ENCODE measurements around the gene PPP2R1B.

PPP2R1B gene

GRCh38 chr11:111734101-111734953 lies 31.9 kb downstream of the PPP2R1B start:
- H3K36me3 ChIP-seq (ENCODE audit: control insufficient read depth, insufficient read depth, low read length) = peaks cover 21% of the 10 kb centered on the region
- peaks cover 16% of the 10 kb centered on the region for H3K4me1 ChIP-seq (ENCODE audit: control insufficient read depth, insufficient read depth, low read length)
- no peak overlapping the region for H3K4me3 ChIP-seq (ENCODE audit: low read depth, low read length)
- no peak overlapping the region for H3K27ac ChIP-seq (ENCODE audit: low read depth, low read length)
- no peaks in the 10 kb centered on the region for H3K9me3 ChIP-seq (ENCODE audit: control insufficient read depth, insufficient read depth, low read depth, low read length)
- H3K27me3 ChIP-seq (ENCODE audit: control insufficient read depth, insufficient read depth, low read length) = no peaks in the 10 kb centered on the region
- H3K9ac ChIP-seq (ENCODE audit: low read length) = no peak overlapping the region

DNA sequence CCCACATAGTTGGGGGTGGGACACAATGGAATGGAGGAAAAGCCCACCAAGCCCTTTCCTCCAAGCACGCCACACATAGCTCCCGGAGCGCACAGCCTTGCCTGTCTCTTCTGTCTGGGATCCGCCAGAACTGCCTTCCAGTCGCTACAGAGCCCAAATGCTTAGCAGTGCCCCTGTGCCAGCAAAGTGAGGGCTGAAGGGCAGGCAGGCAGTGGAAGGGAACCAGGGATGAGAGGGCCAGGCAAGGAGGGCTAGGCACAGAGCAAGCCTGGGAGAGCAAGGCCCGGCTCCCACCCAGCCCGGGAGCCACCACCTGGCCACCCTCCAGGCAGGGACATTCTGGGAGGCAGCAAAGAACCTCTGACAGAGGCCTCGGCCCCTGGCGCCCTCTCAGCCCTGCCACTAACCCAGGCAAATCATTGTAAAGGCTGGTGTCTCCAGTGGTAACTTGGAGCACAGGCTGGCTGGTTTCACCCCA lies 32.5 kb downstream of the PPP2R1B start:
- Histone ChIP-seq H3K27me3 (ENCODE audit: control insufficient read depth, insufficient read depth, low read length) (no peaks in the 10 kb centered on the region), H3K9me3 (ENCODE audit: control insufficient read depth, insufficient read depth, low read depth, low read length) (no peaks in the 10 kb centered on the region), H3K4me1 (ENCODE audit: control insufficient read depth, insufficient read depth, low read length) (peaks cover 16% of the 10 kb centered on the region), H3K4me3 (ENCODE audit: low read depth, low read length) (no peak overlapping the region), H3K27ac (ENCODE audit: low read depth, low read length) (no peak overlapping the region), H3K36me3 (ENCODE audit: control insufficient read depth, insufficient read depth, low read length) (peaks cover 21% of the 10 kb centered on the region), H3K9ac (ENCODE audit: low read length) (no peak overlapping the region)

GRCh38 chr11:111733016-111733415 lies 33.2 kb downstream of the PPP2R1B start:
- Histone ChIP-seq H3K4me3 (ENCODE audit: low read depth, low read length) (no peak overlapping the region), H3K27me3 (ENCODE audit: control insufficient read depth, insufficient read depth, low read length) (no peaks in the 10 kb centered on the region), H3K9ac (ENCODE audit: low read length) (no peak overlapping the region), H3K9me3 (ENCODE audit: control insufficient read depth, insufficient read depth, low read depth, low read length) (no peaks in the 10 kb centered on the region), H3K27ac (ENCODE audit: low read depth, low read length) (no peak overlapping the region), H3K4me1 (ENCODE audit: control insufficient read depth, insufficient read depth, low read length) (peaks cover 12% of the 10 kb centered on the region), H3K36me3 (ENCODE audit: control insufficient read depth, insufficient read depth, low read length) (peaks cover 15% of the 10 kb centered on the region)

DNA sequence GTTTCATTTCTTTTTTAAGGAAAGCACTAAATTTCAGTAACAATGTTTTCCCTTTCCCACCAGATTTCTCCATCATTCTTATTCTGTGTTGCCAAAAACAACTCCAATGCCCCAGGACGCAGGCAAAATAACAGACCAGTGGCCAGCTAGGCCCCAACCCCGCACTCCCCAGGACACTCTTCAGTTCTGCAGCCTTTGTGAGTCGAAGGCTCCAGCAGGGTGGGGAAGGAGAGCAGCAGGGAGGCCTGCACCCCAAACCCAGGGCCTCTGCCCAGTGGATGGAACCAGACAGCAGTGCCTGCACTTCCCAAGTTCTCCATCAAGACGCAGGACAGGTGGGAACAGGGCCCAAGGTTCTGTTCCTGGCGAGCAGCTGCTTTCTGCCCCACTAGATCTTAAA lies 34.4 kb downstream of the PPP2R1B start:
- Histone ChIP-seq H3K27ac (ENCODE audit: low read depth, low read length) (no peak overlapping the region), H3K4me1 (ENCODE audit: control insufficient read depth, insufficient read depth, low read length) (peaks cover 12% of the 10 kb centered on the region), H3K27me3 (ENCODE audit: control insufficient read depth, insufficient read depth, low read length) (no peaks in the 10 kb centered on the region), H3K9me3 (ENCODE audit: control insufficient read depth, insufficient read depth, low read depth, low read length) (no peaks in the 10 kb centered on the region), H3K4me3 (ENCODE audit: low read depth, low read length) (no peak overlapping the region), H3K9ac (ENCODE audit: low read length) (no peak overlapping the region), H3K36me3 (ENCODE audit: control insufficient read depth, insufficient read depth, low read length) (peaks cover 9% of the 10 kb centered on the region; the same call in 1 of the 2 replicates)

GRCh38 chr11:111730871-111731591 lies 35.2 kb downstream of the PPP2R1B start:
- Histone ChIP-seq H3K4me3 (ENCODE audit: low read depth, low read length) (no peak overlapping the region), H3K9me3 (ENCODE audit: control insufficient read depth, insufficient read depth, low read depth, low read length) (no peaks in the 10 kb centered on the region), H3K27me3 (ENCODE audit: control insufficient read depth, insufficient read depth, low read length) (no peaks in the 10 kb centered on the region), H3K36me3 (ENCODE audit: control insufficient read depth, insufficient read depth, low read length) (peaks cover 17% of the 10 kb centered on the region; the same call in 1 of the 2 replicates), H3K9ac (ENCODE audit: low read length) (no peak overlapping the region), H3K4me1 (ENCODE audit: control insufficient read depth, insufficient read depth, low read length) (peaks cover 12% of the 10 kb centered on the region), H3K27ac (ENCODE audit: low read depth, low read length) (no peak overlapping the region)

DNA sequence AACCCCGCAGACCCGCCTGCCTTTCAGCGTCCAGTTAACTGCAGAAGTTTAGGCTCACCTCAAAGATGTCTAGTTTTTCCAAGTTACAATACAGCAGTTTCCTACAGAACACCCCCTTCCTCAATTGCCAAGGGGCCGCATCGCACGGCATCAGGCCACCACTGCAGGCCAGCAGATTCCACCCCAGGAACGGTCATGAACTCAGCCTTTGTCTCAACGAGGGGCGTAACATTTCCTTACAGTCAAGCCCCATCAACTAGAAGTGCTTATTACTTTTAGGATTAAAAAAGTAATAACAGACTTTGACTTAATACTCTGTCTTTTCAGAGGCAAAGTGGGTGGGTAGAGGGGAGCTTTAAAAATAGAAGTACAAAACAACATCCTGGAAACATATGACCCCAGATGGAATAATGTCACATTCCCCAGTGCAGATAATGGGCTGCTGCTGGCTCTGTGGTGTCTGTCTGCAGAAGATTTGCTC lies 36.3 kb downstream of the PPP2R1B start:
- Histone ChIP-seq H3K27ac (ENCODE audit: low read depth, low read length) (no peak overlapping the region), H3K36me3 (ENCODE audit: control insufficient read depth, insufficient read depth, low read length) (peaks cover 25% of the 10 kb centered on the region), H3K4me1 (ENCODE audit: control insufficient read depth, insufficient read depth, low read length) (peaks cover 5% of the 10 kb centered on the region), H3K9me3 (ENCODE audit: control insufficient read depth, insufficient read depth, low read depth, low read length) (no peaks in the 10 kb centered on the region), H3K9ac (ENCODE audit: low read length) (no peak overlapping the region), H3K4me3 (ENCODE audit: low read depth, low read length) (no peak overlapping the region), H3K27me3 (ENCODE audit: control insufficient read depth, insufficient read depth, low read length) (no peaks in the 10 kb centered on the region)

DNA sequence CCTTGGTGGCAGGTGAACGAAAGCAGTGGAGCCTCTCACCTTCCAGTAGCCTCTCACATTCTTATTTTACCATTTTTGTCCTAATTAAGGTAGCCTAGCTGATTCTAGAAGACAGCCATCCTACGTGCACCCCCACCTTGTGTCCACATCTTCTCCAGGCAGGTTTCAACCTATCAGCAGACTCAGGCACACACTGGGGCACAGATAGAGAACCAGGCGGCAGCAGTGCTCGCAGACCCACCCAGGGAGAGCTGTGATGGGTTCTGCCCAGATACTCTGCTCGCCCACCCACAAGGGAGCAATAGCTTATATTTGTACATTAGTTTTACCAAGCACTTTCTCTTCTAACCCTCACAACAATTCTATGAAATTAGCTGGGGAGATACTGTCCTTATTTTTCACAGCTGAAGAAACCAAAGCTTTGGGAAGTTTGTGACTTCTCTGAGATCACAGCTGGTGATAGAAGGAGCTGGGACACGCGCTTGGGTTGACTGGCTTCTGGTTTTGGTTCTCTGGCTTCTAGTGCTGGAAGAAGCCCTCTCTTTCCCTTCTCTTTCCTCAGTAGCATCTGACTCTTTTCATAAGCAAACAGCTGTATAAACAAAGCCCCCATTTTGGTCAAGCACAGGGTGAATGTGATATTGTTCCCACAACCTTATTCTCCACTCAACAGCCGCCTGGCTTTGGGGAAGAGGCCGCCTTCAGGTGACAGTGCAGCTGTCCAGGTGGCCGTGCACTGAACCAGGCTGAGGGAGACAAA lies 36.9 kb downstream of the PPP2R1B start:
- no peaks in the 10 kb centered on the region for H3K27me3 ChIP-seq (ENCODE audit: control insufficient read depth, insufficient read depth, low read length)
- peaks cover 5% of the 10 kb centered on the region for H3K4me1 ChIP-seq (ENCODE audit: control insufficient read depth, insufficient read depth, low read length)
- peaks cover 32% of the 10 kb centered on the region for H3K36me3 ChIP-seq (ENCODE audit: control insufficient read depth, insufficient read depth, low read length)
- no peak overlapping the region for H3K4me3 ChIP-seq (ENCODE audit: low read depth, low read length)
- no peaks in the 10 kb centered on the region for H3K9me3 ChIP-seq (ENCODE audit: control insufficient read depth, insufficient read depth, low read depth, low read length)
- H3K9ac ChIP-seq (ENCODE audit: low read length) = no peak overlapping the region
- H3K27ac ChIP-seq (ENCODE audit: low read depth, low read length) = no peak overlapping the region

DNA sequence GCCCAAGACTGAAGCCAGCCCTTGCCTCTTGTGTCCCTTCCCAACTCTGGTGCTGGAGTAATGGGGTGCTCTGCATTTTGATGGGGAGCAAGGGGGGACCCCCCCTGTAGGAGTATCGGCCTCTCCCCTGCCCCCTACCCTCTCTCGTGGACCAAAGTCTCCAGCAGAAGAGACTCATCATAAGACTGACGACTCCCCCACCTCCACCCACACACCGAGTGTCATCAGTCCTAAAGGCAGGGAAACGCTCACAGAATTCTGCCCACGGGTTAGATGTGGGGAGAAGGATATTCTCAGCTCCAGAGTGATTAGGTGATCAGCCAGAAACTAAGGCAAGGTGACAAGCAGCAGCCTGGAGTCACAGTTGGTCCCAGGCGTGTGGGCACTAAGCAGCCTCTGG lies 38.8 kb downstream of the PPP2R1B start:
- H3K4me3 ChIP-seq (ENCODE audit: low read depth, low read length) = no peak overlapping the region
- H3K36me3 ChIP-seq (ENCODE audit: control insufficient read depth, insufficient read depth, low read length) = peaks cover 45% of the 10 kb centered on the region
- peaks cover 12% of the 10 kb centered on the region for H3K4me1 ChIP-seq (ENCODE audit: control insufficient read depth, insufficient read depth, low read length)
- H3K27me3 ChIP-seq (ENCODE audit: control insufficient read depth, insufficient read depth, low read length) = no peaks in the 10 kb centered on the region
- no peak overlapping the region for H3K9ac ChIP-seq (ENCODE audit: low read length)
- no peak overlapping the region for H3K27ac ChIP-seq (ENCODE audit: low read depth, low read length)
- no peaks in the 10 kb centered on the region for H3K9me3 ChIP-seq (ENCODE audit: control insufficient read depth, insufficient read depth, low read depth, low read length)

DNA sequence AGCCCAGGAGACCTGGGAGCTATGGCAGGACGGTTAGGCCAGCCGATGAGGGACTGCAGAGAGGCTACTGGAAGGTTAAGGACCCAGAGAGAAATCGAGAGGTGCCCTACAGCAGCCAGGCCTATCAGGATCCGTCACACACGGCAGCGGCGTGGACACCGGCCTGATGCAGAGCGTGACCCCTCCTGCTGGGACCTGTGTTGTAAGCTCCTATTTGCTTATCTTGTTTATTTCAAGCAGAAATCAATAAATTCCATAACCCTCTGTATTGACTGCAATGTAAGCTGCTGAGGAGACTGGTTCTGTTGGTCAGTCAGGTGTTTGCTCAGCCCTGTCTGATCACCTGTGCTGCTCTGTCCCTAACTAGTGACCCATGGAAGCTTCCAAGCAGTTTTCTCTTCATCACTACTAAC lies 39.9 kb downstream of the PPP2R1B start:
- Histone ChIP-seq H3K9ac (ENCODE audit: low read length) (no peak overlapping the region), H3K4me1 (ENCODE audit: control insufficient read depth, insufficient read depth, low read length) (peaks cover 7% of the 10 kb centered on the region), H3K27me3 (ENCODE audit: control insufficient read depth, insufficient read depth, low read length) (no peaks in the 10 kb centered on the region), H3K36me3 (ENCODE audit: control insufficient read depth, insufficient read depth, low read length) (peaks cover 56% of the 10 kb centered on the region), H3K27ac (ENCODE audit: low read depth, low read length) (no peak overlapping the region), H3K9me3 (ENCODE audit: control insufficient read depth, insufficient read depth, low read depth, low read length) (no peaks in the 10 kb centered on the region), H3K4me3 (ENCODE audit: low read depth, low read length) (no peak overlapping the region)

- Histone ChIP-seq H3K4me1 (ENCODE audit: control insufficient read depth, insufficient read depth, low read length) (peaks cover 7% of the 10 kb centered on the region), H3K27me3 (ENCODE audit: control insufficient read depth, insufficient read depth, low read length) (no peaks in the 10 kb centered on the region), H3K27ac (ENCODE audit: low read depth, low read length) (no peak overlapping the region), H3K9me3 (ENCODE audit: control insufficient read depth, insufficient read depth, low read depth, low read length) (no peaks in the 10 kb centered on the region), H3K4me3 (ENCODE audit: low read depth, low read length) (no peak overlapping the region), H3K36me3 (ENCODE audit: control insufficient read depth, insufficient read depth, low read length) (peaks cover 63% of the 10 kb centered on the region), H3K9ac (ENCODE audit: low read length) (no peak overlapping the region)
Measured at GRCh38 chr11:111725621-111726020, 40.6 kb downstream of the PPP2R1B start.

Measured in HUES6 (cell line).